ENCODE data around the gene TIMM10. TPM values are rescaled to one million over a fixed set of nuclear protein-coding genes. Genes with fewer than 3 reads are reported as not detected.

The TIMM10 gene
- total RNA-seq, 4 donors from 2014 or later = 45.4 to 61.7 (median 49.5) TPM

DNA sequence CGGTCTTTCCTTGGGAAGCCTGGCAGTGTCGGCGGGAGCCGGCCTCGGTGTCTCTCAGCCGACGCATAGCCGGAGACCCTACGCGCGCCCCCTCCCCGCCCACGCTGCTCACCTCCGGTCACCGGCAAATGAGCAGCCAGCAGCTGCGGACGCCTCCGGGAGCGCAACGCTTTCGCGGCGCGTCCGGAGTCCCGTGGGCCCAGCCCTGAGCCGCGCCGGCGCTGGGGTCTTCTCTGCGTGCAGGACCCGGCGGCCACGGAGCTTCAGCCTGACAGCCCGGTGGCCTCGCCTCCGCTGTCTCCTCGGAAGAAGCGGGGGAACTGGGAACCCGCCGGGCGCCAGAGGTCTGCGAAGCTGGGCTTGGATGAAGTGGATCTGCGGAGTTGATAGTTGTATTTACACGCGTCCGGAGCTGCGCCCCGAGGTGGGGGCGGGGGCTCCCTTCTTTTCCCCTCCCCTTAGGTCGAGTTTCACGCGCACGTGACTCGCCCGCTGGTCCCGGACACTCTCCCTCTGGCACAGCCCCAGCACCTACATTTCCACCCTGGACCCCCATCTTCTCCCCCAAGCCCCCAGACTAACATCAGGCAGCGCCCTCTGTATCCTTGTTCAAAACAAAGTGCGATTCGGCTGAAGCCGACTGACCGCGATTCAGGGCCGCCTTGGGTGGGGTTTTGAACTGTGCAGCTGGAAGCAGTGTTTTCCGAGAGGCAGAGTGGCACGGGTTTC, 15.1 kb downstream of the TIMM10 start, which contains the start of gene SLC43A1:
Gene SLC43A1, minus strand, starts transcription at position 371 of the 729 bp plus-strand sequence. CDS start 1,591 bp downstream, outside the sequence.
- no peaks in the 10 kb centered on the region for H3K9me3 ChIP-seq
- peak within 1 kb of the TSS; percentile 80 to 93 (median 86) for H3K27ac ChIP-seq
- intact Hi-C loops (cut with DNase I; ENCODE audit: low total_unique reads) (loop anchor here (2.0 kb wide), 1 partner anchor 15 kb away; no protein-coding TSS in a partner anchor), in situ Hi-C loops (cut with MboI; ENCODE audit: low sequenced_read_pairs in 4 of 4) (no loop called here)
- ATAC-seq = peak; percentile 78 to 83
- peak; percentile 43 to 60 for DNase-seq
- peaks cover 9 to 17% of the 10 kb centered on the region in 2 donors for H3K4me1 ChIP-seq
- H3K4me3 ChIP-seq = peak within 1 kb of the TSS; percentile 80 to 100 (median 91)
- no peaks in the 10 kb centered on the region for H3K27me3 ChIP-seq
- H3K36me3 ChIP-seq = no peaks in the 10 kb centered on the region
- TF ChIP-seq POLR2A (IDR thresholded peaks at IDR 0.05) = peak; percentile 46 to 54
- no peak for TF ChIP-seq CTCF (IDR thresholded peaks at IDR 0.05 in 4 of 5, conservative IDR thresholded peaks at IDR 0.05 in 1 of 5)

- ATAC-seq (peak; percentile 61 to 66), DNase-seq (peak in 1 of 2 donors; percentile 42)
- Histone ChIP-seq H3K4me1 (peaks cover 9 to 17% of the 10 kb centered on the region in 2 donors), H3K27ac (peak overlapping the region; percentile 80 to 93 (median 86)), H3K9me3 (no peaks in the 10 kb centered on the region), H3K36me3 (no peaks in the 10 kb centered on the region), H3K4me3 (peak overlapping the region; percentile 80 to 100 (median 91)), H3K27me3 (no peaks in the 10 kb centered on the region)
- TF ChIP-seq CTCF (IDR thresholded peaks at IDR 0.05 in 4 of 5, conservative IDR thresholded peaks at IDR 0.05 in 1 of 5) = no peak
- TF ChIP-seq POLR2A (IDR thresholded peaks at IDR 0.05) = no peak
- in situ Hi-C loops (cut with MboI; ENCODE audit: low sequenced_read_pairs in 4 of 4) (no loop called here), intact Hi-C loops (cut with DNase I; ENCODE audit: low total_unique reads) (loop anchor here (2.0 kb wide), 1 partner anchor 14 kb away; no protein-coding TSS in a partner anchor)
These were observed 15.8 kb downstream of the TIMM10 start for GRCh38 chr11:57514538-57515331.

- Histone ChIP-seq H3K36me3 (no peaks in the 10 kb centered on the region), H3K9me3 (no peaks in the 10 kb centered on the region), H3K4me3 (peak overlapping the region; percentile 80 to 100 (median 91)), H3K27me3 (no peaks in the 10 kb centered on the region), H3K27ac (peak overlapping the region; percentile 80 to 93 (median 86)), H3K4me1 (peaks cover 9 to 17% of the 10 kb centered on the region in 2 donors)
- intact Hi-C loops (cut with DNase I; ENCODE audit: low total_unique reads) (loop anchor here (2.0 kb wide), 1 partner anchor 13 kb away; no protein-coding TSS in a partner anchor), in situ Hi-C loops (cut with MboI; ENCODE audit: low sequenced_read_pairs in 4 of 4) (no loop called here)
- peak; percentile 12 to 14 for ATAC-seq
- TF ChIP-seq POLR2A (IDR thresholded peaks at IDR 0.05) (no peak), CTCF (IDR thresholded peaks at IDR 0.05 in 4 of 5, conservative IDR thresholded peaks at IDR 0.05 in 1 of 5) (no peak)
- peak in 1 of 2 donors; percentile 23 for DNase-seq
These were observed 16.5 kb downstream of the TIMM10 start for GRCh38 chr11:57513911-57514537.

GRCh38 chr11:57513452-57513795, 17.1 kb downstream of the TIMM10 start:
- in situ Hi-C loops (cut with MboI; ENCODE audit: low sequenced_read_pairs in 4 of 4) = no loop called here
- ATAC-seq = no peak
- H3K27ac ChIP-seq = peak overlapping the region; percentile 80 to 93 (median 86)

More at GRCh38 chr11:57513452-57513795, 17.1 kb downstream of the TIMM10 start:
- Histone ChIP-seq H3K4me3 (peak overlapping the region in 2 of 4 donors; percentile 80 to 100), H3K27me3 (no peaks in the 10 kb centered on the region), H3K9me3 (no peaks in the 10 kb centered on the region), H3K4me1 (peaks cover 9 to 17% of the 10 kb centered on the region in 2 donors), H3K36me3 (no peaks in the 10 kb centered on the region)
- no peak for TF ChIP-seq POLR2A (IDR thresholded peaks at IDR 0.05)
- TF ChIP-seq CTCF (IDR thresholded peaks at IDR 0.05 in 4 of 5, conservative IDR thresholded peaks at IDR 0.05 in 1 of 5) = no peak
- DNase-seq = no peak
- intact Hi-C loops (cut with DNase I; ENCODE audit: low total_unique reads) = no loop called here

Measured in gastrocnemius medialis (tissue), 4 donors.